Stomach smooth muscle (tissue), 2 donors: ENCODE results near the gene ZNF33A.

Experiments used
- H3K27ac ChIP-seq: one replicate; pipeline ENCODE4 v1.7.0; 2013; ENCODE audit warnings: mild to moderate bottlenecking, low read length, inconsistent platforms
- H3K27me3 ChIP-seq, 2 donors: one replicate each; pipeline ENCODE4 v1.7.0; 2013; ENCODE audit warnings: low read length in 2 of 2; ENCODE audit not compliant: insufficient read depth in 2 of 2, control insufficient read depth in 1 of 2
- H3K36me3 ChIP-seq, 2 donors: one replicate each; pipeline ENCODE4 v1.7.0; 2013; ENCODE audit warnings: low read length in 2 of 2; ENCODE audit not compliant: control insufficient read depth in 2 of 2, insufficient read depth in 2 of 2
- H3K4me1 ChIP-seq: one replicate; pipeline ENCODE4 v1.7.0; 2013; ENCODE audit warnings: low read length; ENCODE audit not compliant: control insufficient read depth, insufficient read depth
- H3K4me3 ChIP-seq, 2 donors: one replicate each; pipeline ENCODE4 v1.7.0; 2013; ENCODE audit warnings: low read length in 2 of 2
- H3K9ac ChIP-seq, 2 donors: one replicate each; pipeline ENCODE4 v1.7.0; 2013; ENCODE audit warnings: low read length in 2 of 2, mild to moderate bottlenecking in 1 of 2
- H3K9me3 ChIP-seq, 2 donors: one replicate each; pipeline ENCODE4 v1.7.0; 2013; ENCODE audit warnings: low read length in 2 of 2; ENCODE audit not compliant: control insufficient read depth in 2 of 2
- donor health status: healthy.
- donor health status: Pancreatic carcinoma.

ZNF33A gene

GRCh38 chr10:38093816-38094157 lies 83.3 kb downstream of the ZNF33A start:
- Histone ChIP-seq H3K4me1 (peaks cover 8% of the 10 kb centered on the region), H3K4me3 (peak overlapping the region; percentile 68 to 96), H3K36me3 (peaks cover 11 to 20% of the 10 kb centered on the region in 2 donors), H3K9ac (peak overlapping the region; percentile 97 to 98), H3K27ac (peak overlapping the region; percentile 89), H3K9me3 (no peaks in the 10 kb centered on the region), H3K27me3 (no peaks in the 10 kb centered on the region)

- peaks cover 16 to 22% of the 10 kb centered on the region in 2 donors for H3K36me3 ChIP-seq
- peak within 1 kb of the TSS; percentile 97 to 98 for H3K9ac ChIP-seq
- H3K27me3 ChIP-seq, result no peaks in the 10 kb centered on the region
Observed at GRCh38 chr10:38094158-38094926, 83.9 kb downstream of the ZNF33A start, which contains the start of gene ZNF37A. TSS of gene ZNF37A (plus strand) at chr10:38094337. CDS start at chr10:38096618, 2,281 bp downstream.

GRCh38 chr10:38094927-38095574 lies 84.6 kb downstream of the ZNF33A start:
- peak overlapping the region; percentile 68 to 96 for H3K4me3 ChIP-seq
- H3K9me3 ChIP-seq, result peaks cover 0 to 5% of the 10 kb centered on the region in 2 donors
- peak overlapping the region; percentile 97 to 98 for H3K9ac ChIP-seq
- peak overlapping the region; percentile 89 for H3K27ac ChIP-seq
- H3K4me1 ChIP-seq, result peaks cover 8% of the 10 kb centered on the region
- H3K27me3 ChIP-seq, result no peaks in the 10 kb centered on the region
- peaks cover 20 to 25% of the 10 kb centered on the region in 2 donors for H3K36me3 ChIP-seq

More at GRCh38 chr10:38094158-38094926, 83.9 kb downstream of the ZNF33A start, which contains the start of gene ZNF37A:
- H3K4me1 ChIP-seq, result peaks cover 8% of the 10 kb centered on the region
- peak within 1 kb of the TSS; percentile 89 for H3K27ac ChIP-seq
- H3K4me3 ChIP-seq, result peak within 1 kb of the TSS; percentile 68 to 96
- H3K9me3 ChIP-seq, result peaks cover 0 to 4% of the 10 kb centered on the region in 2 donors

- Histone ChIP-seq H3K9ac (no peak overlapping the region), H3K36me3 (peaks cover 41 to 47% of the 10 kb centered on the region in 2 donors), H3K27ac (no peak overlapping the region), H3K9me3 (peaks cover 14 to 27% of the 10 kb centered on the region in 2 donors), H3K4me1 (no peaks in the 10 kb centered on the region), H3K27me3 (no peaks in the 10 kb centered on the region), H3K4me3 (peak overlapping the region in 1 of 2 donors; percentile 19)
Observed at GRCh38 chr10:38102880-38103279, 92.4 kb downstream of the ZNF33A start.

GRCh38 chr10:38103756-38104155 lies 93.3 kb downstream of the ZNF33A start:
- Histone ChIP-seq H3K9ac (no peak overlapping the region), H3K9me3 (peaks cover 18 to 27% of the 10 kb centered on the region in 2 donors), H3K27ac (no peak overlapping the region), H3K4me1 (no peaks in the 10 kb centered on the region), H3K36me3 (peaks cover 32 to 44% of the 10 kb centered on the region in 2 donors), H3K4me3 (peak overlapping the region in 1 of 2 donors; percentile 17), H3K27me3 (no peaks in the 10 kb centered on the region)

GRCh38 chr10:38112159-38112558 lies 101.7 kb downstream of the ZNF33A start:
- Histone ChIP-seq H3K9me3 (peaks cover 38 to 45% of the 10 kb centered on the region in 2 donors), H3K27ac (no peak overlapping the region), H3K27me3 (no peaks in the 10 kb centered on the region), H3K36me3 (peaks cover 35 to 38% of the 10 kb centered on the region in 2 donors), H3K9ac (no peak overlapping the region), H3K4me1 (no peaks in the 10 kb centered on the region), H3K4me3 (peak overlapping the region in 1 of 2 donors; percentile 12)
